ENCODE measurements around the gene ZNF221. TPM values are rescaled to one million over a fixed set of nuclear protein-coding genes. Genes with fewer than 3 reads are reported as not detected.

The ZNF221 gene
- total RNA-seq, 2 donors from 2014 or later: 3.7 to 5.2 TPM

Other genes starting within 250 kb of the ZNF221 start
- not detected for gene IRGC, start 235.2 kb upstream of the ZNF221 start, total RNA-seq
- 10 to 100 TPM; 19.4 to 22.1 TPM for gene SMG9, start 196.3 kb upstream of the ZNF221 start, total RNA-seq
- 1 to 10 TPM in 1 of 2 donors, under 1 TPM in 1; 0.71 to 1.4 TPM for gene KCNN4, start 170.3 kb upstream of the ZNF221 start, total RNA-seq
- gene LYPD5, start 148.8 kb upstream of the ZNF221 start, total RNA-seq: 1 to 10 TPM; 1.3 to 2.1 TPM
- gene ZNF283, start 123.9 kb upstream of the ZNF221 start, total RNA-seq: 10 to 100 TPM in 1 of 2 donors, 1 to 10 TPM in 1; 9.5 to 10.7 TPM
- 1 to 10 TPM; 6.5 to 7.0 TPM for gene ZNF404, start 67.3 kb upstream of the ZNF221 start, total RNA-seq
- gene ZNF45, start 15.9 kb upstream of the ZNF221 start, total RNA-seq: 10 to 100 TPM in 1 of 2 donors, 1 to 10 TPM in 1; 8.4 to 10.1 TPM
- 1 to 10 TPM; 6.8 to 9.2 TPM for gene ZNF155, start 33.0 kb downstream of the ZNF221 start, total RNA-seq
- gene ZNF230, start 51.7 kb downstream of the ZNF221 start, total RNA-seq: 1 to 10 TPM; 3.5 to 3.7 TPM
- gene ZNF222, start 74.2 kb downstream of the ZNF221 start, total RNA-seq: 1 to 10 TPM; 3.5 to 4.0 TPM
- 1 to 10 TPM; 2.8 to 2.9 TPM for gene ZNF223, start 100.8 kb downstream of the ZNF221 start, total RNA-seq
- 1 to 10 TPM; 1.9 TPM for gene ZNF284, start 120.9 kb downstream of the ZNF221 start, total RNA-seq
- 10 to 100 TPM; 11.1 to 13.4 TPM for gene ZNF224, start 143.1 kb downstream of the ZNF221 start, total RNA-seq
- 1 to 10 TPM; 3.2 to 3.3 TPM for gene ZNF225, start 162.2 kb downstream of the ZNF221 start, total RNA-seq
- 1 to 10 TPM; 8.1 to 9.6 TPM for gene ZNF234, start 190.3 kb downstream of the ZNF221 start, total RNA-seq
- 10 to 100 TPM; 14.9 to 17.8 TPM for gene ZNF226, start 213.9 kb downstream of the ZNF221 start, total RNA-seq

Measured in left cardiac atrium (tissue), 2 donors.